ENCODE data around the gene CRACR2A.

The CRACR2A gene

DNA sequence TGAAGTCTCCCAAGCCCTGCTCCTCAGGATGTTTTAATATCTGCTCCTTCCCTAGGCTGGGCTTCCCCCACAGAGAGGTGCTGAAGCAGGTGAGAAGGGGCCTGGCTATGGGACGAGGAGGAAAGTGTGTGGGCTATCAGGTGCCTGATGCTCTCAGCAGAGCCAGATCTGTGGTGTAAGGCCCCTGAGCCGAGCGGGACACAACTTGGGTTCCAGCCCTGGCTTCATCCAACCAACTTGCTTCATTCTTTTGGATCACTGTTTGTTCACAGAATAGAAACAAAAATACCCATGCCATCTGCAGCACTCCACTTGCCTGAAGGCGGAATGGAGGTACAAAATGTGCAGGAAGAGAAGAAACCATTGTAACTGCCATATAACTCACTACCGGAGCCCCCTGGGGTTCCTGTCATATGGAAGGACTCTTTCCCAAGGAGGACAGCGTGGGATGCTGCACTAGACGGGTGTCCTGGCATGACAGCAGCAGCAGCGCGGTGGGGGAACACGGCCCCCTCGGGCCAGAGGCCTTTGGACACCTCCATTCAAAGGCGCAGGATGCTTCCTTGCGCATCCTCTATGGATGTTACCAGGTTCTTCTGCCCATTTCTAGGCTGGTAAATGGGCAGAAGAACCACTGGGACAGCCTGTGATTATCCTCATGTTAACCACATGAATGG, 95.8 kb downstream of the CRACR2A start:
- Histone ChIP-seq H3K36me3 (ENCODE audit: control insufficient read depth in 2 of 2, insufficient read depth in 2 of 2, low read length in 2 of 2) (peaks cover 56 to 70% of the 10 kb centered on the region in 2 donors), H3K4me3 (ENCODE audit: low read length in 2 of 2) (no peak overlapping the region), H3K4me1 (ENCODE audit: control insufficient read depth in 2 of 2, insufficient read depth in 2 of 2, low read length in 2 of 2) (no peaks in the 10 kb centered on the region), H3K27ac (ENCODE audit: low read depth in 2 of 2, low read length in 2 of 2) (no peak overlapping the region), H3K27me3 (ENCODE audit: control insufficient read depth in 2 of 2, insufficient read depth in 2 of 2, low read length in 2 of 2) (no peaks in the 10 kb centered on the region), H3K9me3 (ENCODE audit: control insufficient read depth in 2 of 2, low read length in 2 of 2) (no peaks in the 10 kb centered on the region), H3K9ac (ENCODE audit: low read depth in 1 of 2, low read length in 2 of 2) (no peak overlapping the region)

DNA sequence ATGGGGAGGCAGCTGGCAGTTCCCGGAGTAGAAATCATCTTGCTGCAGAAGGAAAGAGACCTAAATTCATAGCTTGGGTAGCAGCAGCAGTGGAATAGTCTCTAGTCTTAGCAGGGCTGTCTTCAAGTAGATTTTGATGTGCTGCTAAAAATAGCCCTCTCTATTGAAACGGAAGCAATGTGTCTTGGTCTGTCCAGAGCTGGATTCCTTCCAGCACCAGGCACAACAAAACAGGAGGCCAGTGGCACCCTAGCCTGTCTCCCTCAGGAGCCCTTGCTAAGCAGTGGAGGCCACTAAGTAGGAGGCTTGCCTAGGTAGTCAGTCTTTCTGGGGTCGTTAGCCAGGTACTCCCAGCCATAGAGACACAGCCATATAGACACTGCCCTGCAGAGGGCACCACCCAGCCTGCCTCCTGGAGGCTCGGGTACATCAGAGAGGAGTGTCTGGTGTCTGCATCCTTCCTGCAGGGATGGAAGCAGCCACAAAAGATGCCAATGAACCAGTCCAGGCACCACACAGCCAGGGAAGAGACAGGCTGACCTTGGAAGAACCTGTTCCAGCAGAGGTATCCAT, 97.5 kb downstream of the CRACR2A start:
- no peaks in the 10 kb centered on the region for H3K27me3 ChIP-seq (ENCODE audit: control insufficient read depth in 2 of 2, insufficient read depth in 2 of 2, low read length in 2 of 2)
- no peaks in the 10 kb centered on the region for H3K9me3 ChIP-seq (ENCODE audit: control insufficient read depth in 2 of 2, low read length in 2 of 2)
- no peaks in the 10 kb centered on the region for H3K4me1 ChIP-seq (ENCODE audit: control insufficient read depth in 2 of 2, insufficient read depth in 2 of 2, low read length in 2 of 2)
- H3K36me3 ChIP-seq (ENCODE audit: control insufficient read depth in 2 of 2, insufficient read depth in 2 of 2, low read length in 2 of 2) = peaks cover 58 to 70% of the 10 kb centered on the region in 2 donors
- no peak overlapping the region for H3K4me3 ChIP-seq (ENCODE audit: low read length in 2 of 2)
- no peak overlapping the region for H3K27ac ChIP-seq (ENCODE audit: low read depth in 2 of 2, low read length in 2 of 2)
- H3K9ac ChIP-seq (ENCODE audit: low read depth in 1 of 2, low read length in 2 of 2) = no peak overlapping the region

DNA sequence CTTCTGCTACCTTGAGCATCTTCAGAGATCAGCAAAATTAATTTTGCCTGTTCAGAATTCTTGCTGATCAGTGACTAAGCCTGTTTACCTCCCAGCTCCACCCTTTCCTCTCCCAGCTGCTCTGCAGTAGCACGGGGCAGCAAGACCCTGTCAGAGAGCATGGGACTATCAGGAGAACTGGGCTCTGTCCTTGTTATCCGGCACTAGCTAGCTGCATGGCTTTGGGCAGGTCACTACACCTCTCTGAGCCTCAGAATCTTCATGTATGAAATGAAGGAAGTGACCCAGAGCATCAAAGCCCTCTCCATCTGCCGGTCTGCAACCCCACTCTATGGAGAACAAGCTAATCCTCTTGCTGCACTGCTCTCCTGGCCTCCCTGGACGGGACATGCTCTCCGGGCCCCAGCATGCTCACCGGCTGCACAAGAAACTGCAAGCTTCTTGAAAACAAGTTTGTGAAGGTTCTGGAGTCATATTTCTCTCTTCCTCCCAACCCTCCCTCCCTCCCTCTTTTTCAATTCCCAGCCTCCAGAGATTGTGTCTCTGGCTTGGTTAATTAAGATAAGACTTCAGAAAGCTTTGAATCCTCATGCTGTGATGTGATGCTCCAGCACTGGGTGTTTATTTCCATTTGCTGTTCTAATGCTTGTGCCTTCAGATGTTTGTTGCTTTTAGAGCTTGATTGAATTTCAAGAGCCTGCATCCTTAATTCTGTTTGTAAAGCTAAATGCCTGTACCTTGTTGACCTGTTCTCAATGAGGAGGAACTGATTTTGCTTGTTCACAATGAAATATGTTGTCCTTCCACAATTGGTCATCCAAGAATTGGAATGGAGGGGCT, 101.1 kb downstream of the CRACR2A start:
- H3K27me3 ChIP-seq (ENCODE audit: control insufficient read depth in 2 of 2, insufficient read depth in 2 of 2, low read length in 2 of 2) = no peaks in the 10 kb centered on the region
- no peaks in the 10 kb centered on the region for H3K4me1 ChIP-seq (ENCODE audit: control insufficient read depth in 2 of 2, insufficient read depth in 2 of 2, low read length in 2 of 2)
- peaks cover 56 to 58% of the 10 kb centered on the region in 2 donors for H3K36me3 ChIP-seq (ENCODE audit: control insufficient read depth in 2 of 2, insufficient read depth in 2 of 2, low read length in 2 of 2)
- H3K9me3 ChIP-seq (ENCODE audit: control insufficient read depth in 2 of 2, low read length in 2 of 2) = no peaks in the 10 kb centered on the region
- H3K4me3 ChIP-seq (ENCODE audit: low read length in 2 of 2) = no peak overlapping the region
- H3K27ac ChIP-seq (ENCODE audit: low read depth in 2 of 2, low read length in 2 of 2) = no peak overlapping the region
- H3K9ac ChIP-seq (ENCODE audit: low read depth in 1 of 2, low read length in 2 of 2) = no peak overlapping the region

DNA sequence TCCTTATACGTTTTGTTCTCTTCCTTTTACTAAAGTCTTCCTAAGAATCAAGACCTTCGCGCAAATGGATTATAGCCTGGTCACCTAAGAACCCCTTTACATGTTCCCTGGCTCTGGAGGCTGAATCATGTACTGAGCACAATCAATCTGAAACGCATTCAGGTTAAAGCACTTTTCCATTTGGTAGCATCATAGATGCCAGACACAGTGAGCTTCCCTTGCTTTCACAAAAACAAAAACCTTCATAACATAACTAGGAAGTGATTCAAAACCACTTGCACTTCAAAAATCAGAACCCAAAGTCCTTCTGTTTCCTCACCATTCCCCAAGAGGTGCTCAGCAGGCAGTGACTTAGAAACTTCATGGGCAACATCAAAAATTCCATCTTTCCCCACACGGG, 105.4 kb downstream of the CRACR2A start:
- no peaks in the 10 kb centered on the region for H3K27me3 ChIP-seq (ENCODE audit: control insufficient read depth in 2 of 2, insufficient read depth in 2 of 2, low read length in 2 of 2)
- peaks cover 35 to 47% of the 10 kb centered on the region in 2 donors for H3K36me3 ChIP-seq (ENCODE audit: control insufficient read depth in 2 of 2, insufficient read depth in 2 of 2, low read length in 2 of 2)
- H3K9ac ChIP-seq (ENCODE audit: low read depth in 1 of 2, low read length in 2 of 2) = no peak overlapping the region
- no peaks in the 10 kb centered on the region for H3K9me3 ChIP-seq (ENCODE audit: control insufficient read depth in 2 of 2, low read length in 2 of 2)
- H3K4me3 ChIP-seq (ENCODE audit: low read length in 2 of 2) = no peak overlapping the region
- H3K27ac ChIP-seq (ENCODE audit: low read depth in 2 of 2, low read length in 2 of 2) = no peak overlapping the region
- H3K4me1 ChIP-seq (ENCODE audit: control insufficient read depth in 2 of 2, insufficient read depth in 2 of 2, low read length in 2 of 2) = no peaks in the 10 kb centered on the region

DNA sequence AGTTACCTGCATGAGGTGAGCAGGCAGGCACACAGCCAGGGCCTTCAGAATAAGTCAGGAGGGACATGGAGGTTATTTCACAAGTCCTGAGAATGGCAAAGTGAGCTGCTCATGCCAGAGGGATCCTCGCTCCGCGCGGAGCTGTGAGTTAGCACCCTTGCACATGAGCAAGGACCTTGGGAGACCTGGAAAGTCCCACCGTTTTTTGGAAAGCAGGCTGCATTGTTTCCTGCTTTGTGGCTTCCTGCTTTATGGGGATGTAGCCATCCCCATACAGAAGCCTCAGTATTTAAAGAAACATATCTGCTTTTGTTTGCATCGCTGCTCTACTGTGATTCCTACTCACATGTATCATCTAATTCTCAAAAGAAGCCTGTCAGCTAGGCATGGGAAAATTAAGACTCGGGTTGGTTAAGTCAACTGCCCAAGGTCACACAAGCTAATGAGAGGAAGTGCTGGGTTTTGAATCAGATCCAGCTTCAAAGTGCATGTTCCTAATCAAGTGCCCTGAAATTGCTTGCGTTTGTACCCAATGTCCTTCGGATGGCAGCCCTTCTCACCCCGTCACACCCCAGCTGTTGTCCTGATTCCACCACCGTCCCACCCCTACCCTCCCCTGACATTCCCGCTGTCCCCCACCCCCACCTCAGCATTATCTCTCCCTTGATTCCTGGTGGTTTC, 106.2 kb downstream of the CRACR2A start:
- H3K27ac ChIP-seq (ENCODE audit: low read depth in 2 of 2, low read length in 2 of 2) = no peak overlapping the region

DNA sequence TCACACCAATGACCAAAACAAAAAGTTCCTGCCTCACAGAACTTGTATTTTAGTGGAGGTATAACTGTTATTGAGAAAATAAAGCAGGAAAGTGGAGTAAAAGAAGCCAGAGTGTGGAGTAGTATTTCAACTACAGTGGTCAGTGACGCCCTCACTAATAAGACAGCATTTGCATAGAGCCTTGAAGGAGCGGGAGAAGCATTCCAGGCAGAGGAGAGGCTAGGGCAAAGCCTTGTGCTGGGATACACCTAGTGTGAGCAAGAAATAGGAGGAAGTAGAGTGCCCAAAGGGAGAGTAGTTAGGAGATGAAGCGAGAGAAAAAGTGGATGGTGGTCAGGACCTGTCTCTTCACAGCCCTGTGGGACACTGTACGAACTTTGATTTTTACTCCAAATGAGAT, 107.8 kb downstream of the CRACR2A start:
- Histone ChIP-seq H3K27me3 (ENCODE audit: control insufficient read depth in 2 of 2, insufficient read depth in 2 of 2, low read length in 2 of 2) (no peaks in the 10 kb centered on the region), H3K4me1 (ENCODE audit: control insufficient read depth in 2 of 2, insufficient read depth in 2 of 2, low read length in 2 of 2) (no peaks in the 10 kb centered on the region)

More for the DNA sequence above, 106.2 kb downstream of the CRACR2A start:
- H3K4me1 ChIP-seq (ENCODE audit: control insufficient read depth in 2 of 2, insufficient read depth in 2 of 2, low read length in 2 of 2) = no peaks in the 10 kb centered on the region
- H3K27me3 ChIP-seq (ENCODE audit: control insufficient read depth in 2 of 2, insufficient read depth in 2 of 2, low read length in 2 of 2) = no peaks in the 10 kb centered on the region
- H3K9me3 ChIP-seq (ENCODE audit: control insufficient read depth in 2 of 2, low read length in 2 of 2) = no peaks in the 10 kb centered on the region
- H3K36me3 ChIP-seq (ENCODE audit: control insufficient read depth in 2 of 2, insufficient read depth in 2 of 2, low read length in 2 of 2) = peaks cover 28 to 42% of the 10 kb centered on the region in 2 donors
- H3K9ac ChIP-seq (ENCODE audit: low read depth in 1 of 2, low read length in 2 of 2) = no peak overlapping the region
- H3K4me3 ChIP-seq (ENCODE audit: low read length in 2 of 2) = no peak overlapping the region

DNA sequence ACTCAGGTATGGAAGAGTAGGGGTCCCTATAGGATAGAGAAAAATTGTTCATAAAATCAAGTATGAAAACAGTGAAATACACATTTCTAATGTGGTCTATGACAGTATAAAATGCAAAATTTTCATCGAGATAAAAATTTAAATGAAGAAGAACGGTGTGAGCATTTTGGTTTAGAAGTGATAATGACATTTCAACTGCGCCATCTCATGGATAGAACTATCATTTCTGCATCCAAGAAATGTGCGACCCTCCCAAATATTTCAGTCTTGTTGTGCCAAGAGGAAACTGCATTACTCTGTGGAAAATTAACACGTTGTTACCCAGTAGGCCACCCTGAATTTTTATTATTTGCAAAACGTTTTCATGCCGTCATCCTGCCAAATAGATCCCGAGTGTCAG, 108.8 kb downstream of the CRACR2A start:
- H3K27ac ChIP-seq (ENCODE audit: low read depth in 2 of 2, low read length in 2 of 2) = no peak overlapping the region
- no peaks in the 10 kb centered on the region for H3K9me3 ChIP-seq (ENCODE audit: control insufficient read depth in 2 of 2, low read length in 2 of 2)
- no peak overlapping the region for H3K9ac ChIP-seq (ENCODE audit: low read depth in 1 of 2, low read length in 2 of 2)
- no peaks in the 10 kb centered on the region for H3K27me3 ChIP-seq (ENCODE audit: control insufficient read depth in 2 of 2, insufficient read depth in 2 of 2, low read length in 2 of 2)
- peaks cover 28 to 31% of the 10 kb centered on the region in 2 donors for H3K36me3 ChIP-seq (ENCODE audit: control insufficient read depth in 2 of 2, insufficient read depth in 2 of 2, low read length in 2 of 2)
- no peaks in the 10 kb centered on the region for H3K4me1 ChIP-seq (ENCODE audit: control insufficient read depth in 2 of 2, insufficient read depth in 2 of 2, low read length in 2 of 2)
- H3K4me3 ChIP-seq (ENCODE audit: low read length in 2 of 2) = no peak overlapping the region

More for the DNA sequence above, 107.8 kb downstream of the CRACR2A start:
- no peak overlapping the region for H3K4me3 ChIP-seq (ENCODE audit: low read length in 2 of 2)
- no peak overlapping the region for H3K27ac ChIP-seq (ENCODE audit: low read depth in 2 of 2, low read length in 2 of 2)
- no peak overlapping the region for H3K9ac ChIP-seq (ENCODE audit: low read depth in 1 of 2, low read length in 2 of 2)
- H3K9me3 ChIP-seq (ENCODE audit: control insufficient read depth in 2 of 2, low read length in 2 of 2) = no peaks in the 10 kb centered on the region
- H3K36me3 ChIP-seq (ENCODE audit: control insufficient read depth in 2 of 2, insufficient read depth in 2 of 2, low read length in 2 of 2) = peaks cover 28 to 32% of the 10 kb centered on the region in 2 donors

DNA sequence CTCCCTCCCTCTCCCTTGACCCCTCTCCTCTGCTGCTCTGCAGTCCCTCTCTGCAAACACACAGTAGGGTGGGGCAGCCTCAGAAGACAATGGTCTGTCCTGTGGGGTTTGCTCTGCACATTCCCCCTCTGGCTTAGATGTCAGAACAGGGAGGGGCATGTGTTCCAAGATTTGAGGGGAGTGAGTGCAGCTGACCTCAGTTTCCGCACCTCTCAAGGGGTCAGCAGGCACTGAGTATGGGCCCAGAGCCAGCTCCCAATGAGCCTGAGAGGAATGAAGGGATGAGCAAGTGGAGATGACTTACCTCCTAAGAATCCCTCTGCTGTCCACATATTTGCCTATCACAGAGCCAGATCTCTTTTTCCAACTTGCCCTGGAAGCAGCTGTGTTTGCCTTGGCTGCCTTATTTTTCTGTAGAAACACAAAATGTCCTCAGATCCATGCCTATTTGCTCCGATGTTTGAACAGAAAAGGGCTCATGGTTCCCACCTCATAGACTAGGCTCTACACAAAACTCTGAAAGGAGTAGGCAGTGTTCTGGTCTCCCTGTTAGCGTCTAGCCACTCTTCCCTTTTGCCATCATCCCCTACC, 111.4 kb downstream of the CRACR2A start:
- Histone ChIP-seq H3K9me3 (ENCODE audit: control insufficient read depth in 2 of 2, low read length in 2 of 2) (no peaks in the 10 kb centered on the region), H3K4me3 (ENCODE audit: low read length in 2 of 2) (no peak overlapping the region), H3K9ac (ENCODE audit: low read depth in 1 of 2, low read length in 2 of 2) (no peak overlapping the region), H3K27me3 (ENCODE audit: control insufficient read depth in 2 of 2, insufficient read depth in 2 of 2, low read length in 2 of 2) (no peaks in the 10 kb centered on the region), H3K4me1 (ENCODE audit: control insufficient read depth in 2 of 2, insufficient read depth in 2 of 2, low read length in 2 of 2) (no peaks in the 10 kb centered on the region), H3K27ac (ENCODE audit: low read depth in 2 of 2, low read length in 2 of 2) (no peak overlapping the region), H3K36me3 (ENCODE audit: control insufficient read depth in 2 of 2, insufficient read depth in 2 of 2, low read length in 2 of 2) (peaks cover 28 to 41% of the 10 kb centered on the region in 2 donors)

DNA sequence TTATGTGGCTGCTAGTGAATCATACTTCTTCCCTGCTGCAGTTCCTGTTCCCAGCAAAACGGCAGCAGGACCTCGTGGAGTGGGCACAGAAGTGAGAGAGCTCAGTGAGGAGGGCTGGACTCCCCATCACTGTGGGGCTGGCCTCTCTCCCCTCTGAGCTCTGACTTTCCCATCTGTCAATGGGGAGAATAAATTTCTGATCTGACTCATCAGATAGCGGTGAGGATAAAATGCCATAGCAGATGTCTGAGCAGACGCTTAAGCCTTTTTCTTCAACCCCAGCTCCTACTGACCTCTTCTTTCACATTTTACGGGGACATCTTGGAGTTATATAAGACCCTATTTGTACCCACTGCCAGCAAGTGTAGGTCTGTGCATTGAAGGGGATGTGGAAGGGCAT, 116.6 kb downstream of the CRACR2A start:
- Histone ChIP-seq H3K27ac (ENCODE audit: low read depth in 2 of 2, low read length in 2 of 2) (no peak overlapping the region), H3K9me3 (ENCODE audit: control insufficient read depth in 2 of 2, low read length in 2 of 2) (no peaks in the 10 kb centered on the region), H3K36me3 (ENCODE audit: control insufficient read depth in 2 of 2, insufficient read depth in 2 of 2, low read length in 2 of 2) (peaks cover 24 to 49% of the 10 kb centered on the region in 2 donors), H3K9ac (ENCODE audit: low read depth in 1 of 2, low read length in 2 of 2) (no peak overlapping the region), H3K27me3 (ENCODE audit: control insufficient read depth in 2 of 2, insufficient read depth in 2 of 2, low read length in 2 of 2) (no peaks in the 10 kb centered on the region), H3K4me3 (ENCODE audit: low read length in 2 of 2) (no peak overlapping the region), H3K4me1 (ENCODE audit: control insufficient read depth in 2 of 2, insufficient read depth in 2 of 2, low read length in 2 of 2) (no peaks in the 10 kb centered on the region)

Measured in mucosa of rectum (tissue), 2 donors.